ENCODE results near the gene PATZ1.

- TF ChIP-seq, protein P1, sequence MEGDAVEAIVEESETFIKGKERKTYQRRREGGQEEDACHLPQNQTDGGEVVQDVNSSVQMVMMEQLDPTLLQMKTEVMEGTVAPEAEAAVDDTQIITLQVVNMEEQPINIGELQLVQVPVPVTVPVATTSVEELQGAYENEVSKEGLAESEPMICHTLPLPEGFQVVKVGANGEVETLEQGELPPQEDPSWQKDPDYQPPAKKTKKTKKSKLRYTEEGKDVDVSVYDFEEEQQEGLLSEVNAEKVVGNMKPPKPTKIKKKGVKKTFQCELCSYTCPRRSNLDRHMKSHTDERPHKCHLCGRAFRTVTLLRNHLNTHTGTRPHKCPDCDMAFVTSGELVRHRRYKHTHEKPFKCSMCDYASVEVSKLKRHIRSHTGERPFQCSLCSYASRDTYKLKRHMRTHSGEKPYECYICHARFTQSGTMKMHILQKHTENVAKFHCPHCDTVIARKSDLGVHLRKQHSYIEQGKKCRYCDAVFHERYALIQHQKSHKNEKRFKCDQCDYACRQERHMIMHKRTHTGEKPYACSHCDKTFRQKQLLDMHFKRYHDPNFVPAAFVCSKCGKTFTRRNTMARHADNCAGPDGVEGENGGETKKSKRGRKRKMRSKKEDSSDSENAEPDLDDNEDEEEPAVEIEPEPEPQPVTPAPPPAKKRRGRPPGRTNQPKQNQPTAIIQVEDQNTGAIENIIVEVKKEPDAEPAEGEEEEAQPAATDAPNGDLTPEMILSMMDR (IDR thresholded peaks at IDR 0.05; ENCODE audit: low read depth, low read length), result no peak
- TF ChIP-seq POLR2A (IDR thresholded peaks at IDR 0.05; ENCODE audit: extremely low read depth, insufficient read length), result no peak
- no peak for TF ChIP-seq MYC (IDR thresholded peaks at IDR 0.05; ENCODE audit: low read depth, low read length)
Measured at GRCh38 chr22:31284281-31285155, 61.6 kb downstream of the PATZ1 start.
